Islet precursor cell (in vitro differentiated cells): ENCODE results near the gene NBPF11.
"Not testable (repeated sequence)": the region's sequence is repeated elsewhere in the genome, so short reads cannot be mapped to it uniquely, and the experiment has no call there.

Experiments
- DNase-seq: peaks from one replicate; pipeline ENCODE4 v3.0.0-alpha.2; 2018

NBPF11 gene, protein sequence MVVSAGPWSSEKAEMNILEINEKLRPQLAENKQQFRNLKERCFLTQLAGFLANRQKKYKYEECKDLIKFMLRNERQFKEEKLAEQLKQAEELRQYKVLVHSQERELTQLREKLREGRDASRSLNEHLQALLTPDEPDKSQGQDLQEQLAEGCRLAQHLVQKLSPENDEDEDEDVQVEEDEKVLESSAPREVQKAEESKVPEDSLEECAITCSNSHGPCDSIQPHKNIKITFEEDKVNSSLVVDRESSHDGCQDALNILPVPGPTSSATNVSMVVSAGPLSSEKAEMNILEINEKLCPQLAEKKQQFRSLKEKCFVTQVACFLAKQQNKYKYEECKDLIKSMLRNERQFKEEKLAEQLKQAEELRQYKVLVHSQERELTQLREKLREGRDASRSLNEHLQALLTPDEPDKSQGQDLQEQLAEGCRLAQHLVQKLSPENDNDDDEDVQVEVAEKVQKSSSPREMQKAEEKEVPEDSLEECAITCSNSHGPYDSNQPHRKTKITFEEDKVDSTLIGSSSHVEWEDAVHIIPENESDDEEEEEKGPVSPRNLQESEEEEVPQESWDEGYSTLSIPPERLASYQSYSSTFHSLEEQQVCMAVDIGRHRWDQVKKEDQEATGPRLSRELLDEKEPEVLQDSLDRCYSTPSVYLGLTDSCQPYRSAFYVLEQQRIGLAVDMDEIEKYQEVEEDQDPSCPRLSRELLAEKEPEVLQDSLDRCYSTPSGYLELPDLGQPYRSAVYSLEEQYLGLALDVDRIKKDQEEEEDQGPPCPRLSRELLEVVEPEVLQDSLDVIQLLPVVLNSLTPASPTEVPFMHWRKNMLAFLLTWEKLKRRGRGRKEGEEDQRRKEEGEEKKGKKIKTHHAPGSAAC

DNA sequence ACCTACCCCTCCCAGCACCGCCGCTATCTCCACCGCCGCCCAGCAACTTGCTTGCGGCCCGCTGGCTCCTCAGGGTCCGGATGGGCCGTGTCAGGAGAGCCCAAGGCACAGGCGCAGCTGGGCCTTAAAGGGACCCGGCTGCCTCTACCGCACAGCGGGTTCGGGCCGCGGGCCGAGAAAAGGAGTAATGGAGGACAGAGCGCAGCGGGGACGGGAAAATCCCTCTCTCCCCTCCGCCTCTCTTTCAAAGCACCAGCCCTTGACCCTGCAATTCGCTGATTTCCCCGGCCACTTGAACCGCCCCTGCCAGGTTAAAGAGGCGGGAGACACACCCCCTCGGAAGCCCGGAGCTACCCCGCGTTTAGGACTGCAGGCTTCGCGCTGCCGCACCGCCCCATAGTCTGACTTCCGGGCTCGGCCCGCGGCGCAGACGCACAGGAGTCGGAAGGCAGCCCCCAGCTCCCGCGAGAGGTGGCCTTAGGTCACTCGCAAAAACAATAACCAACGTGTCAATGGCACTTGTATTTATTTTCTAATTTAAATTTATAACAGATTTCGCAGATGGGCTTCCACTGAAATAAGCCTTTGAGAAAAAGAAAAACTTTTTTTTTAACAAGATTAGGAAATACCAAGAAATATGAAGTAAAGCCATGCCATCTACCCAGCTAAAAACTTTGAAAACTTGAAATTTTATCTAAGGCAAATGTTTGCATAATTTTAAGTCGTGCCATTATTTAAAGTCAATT, at the start of gene NBPF11:
Gene NBPF11, minus strand, starts transcription at position 371 of the 746 bp plus-strand sequence. CDS start 25,278 bp downstream, outside the sequence.
- DNase-seq, result peak; percentile 94

DNA sequence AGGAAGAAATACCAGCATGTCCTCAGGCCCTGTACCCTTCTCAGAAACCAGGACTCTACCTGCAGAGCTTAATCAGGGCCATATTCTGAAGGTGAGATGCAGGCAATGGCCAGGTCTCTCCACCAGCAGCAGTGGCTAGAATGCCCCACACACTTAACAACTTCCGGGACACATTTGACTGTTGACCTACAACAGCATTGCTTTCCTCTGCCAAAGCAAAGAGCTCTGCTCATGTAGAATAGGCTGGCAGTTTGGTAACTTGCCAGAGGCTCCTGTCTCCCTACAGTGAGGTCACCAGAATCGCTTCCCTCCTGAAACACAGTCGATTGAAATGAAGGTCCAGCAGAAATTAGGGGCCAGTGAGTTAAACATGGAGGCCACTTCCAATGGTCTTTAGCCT, 45.3 kb upstream of the NBPF11 start:
- not testable (repeated sequence) for DNase-seq

- DNase-seq, result not testable (repeated sequence)
These were observed 44.9 kb upstream of the NBPF11 start for GRCh38 chr1:148196949-148197348.

GRCh38 chr1:148195115-148195514, 43.0 kb upstream of the NBPF11 start:
- not testable (repeated sequence) for DNase-seq

DNA sequence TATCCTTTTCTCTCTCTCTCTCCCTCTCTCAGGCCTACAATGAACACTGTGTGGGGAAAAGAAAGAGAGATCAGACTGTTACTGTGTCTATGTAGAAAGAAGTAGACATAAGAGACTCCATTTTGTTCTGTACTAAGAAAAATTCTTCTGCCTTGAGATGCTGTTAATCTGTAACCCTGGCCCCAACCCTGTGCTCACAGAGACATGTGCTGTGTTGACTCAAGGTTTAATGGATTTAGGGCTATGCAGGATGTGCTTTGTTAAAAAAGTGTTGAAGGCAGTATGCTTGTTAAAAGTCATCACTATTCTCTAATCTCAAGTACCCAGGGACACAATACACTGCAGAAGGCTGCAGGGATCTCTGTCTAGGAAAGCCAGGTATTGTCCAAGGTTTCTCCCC, 36.7 kb upstream of the NBPF11 start:
- not testable (repeated sequence) for DNase-seq

DNA sequence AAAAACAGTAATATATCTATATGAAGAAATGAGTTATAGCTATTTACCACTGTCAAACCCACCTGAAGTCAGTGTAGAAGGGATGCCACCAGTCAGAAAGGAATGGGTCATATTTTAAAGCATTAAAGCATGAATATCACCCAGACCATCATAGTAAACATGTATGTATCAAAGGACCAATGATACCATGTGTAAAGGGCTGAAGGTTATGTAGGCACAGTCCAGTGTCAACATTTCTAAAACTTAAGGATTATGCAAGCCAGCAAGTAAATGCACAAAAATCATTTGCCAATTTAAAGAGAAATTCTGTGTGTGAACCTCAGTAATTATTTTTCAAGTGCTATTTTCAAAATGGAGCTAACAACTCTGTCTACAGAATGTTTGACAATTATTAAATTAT, 26.6 kb upstream of the NBPF11 start:
- DNase-seq, result not testable (repeated sequence)

GRCh38 chr1:148175414-148175813, 23.3 kb upstream of the NBPF11 start:
- not testable (repeated sequence) for DNase-seq

- DNase-seq, result not testable (repeated sequence)
These were observed 19.9 kb upstream of the NBPF11 start for GRCh38 chr1:148171995-148172394.

DNA sequence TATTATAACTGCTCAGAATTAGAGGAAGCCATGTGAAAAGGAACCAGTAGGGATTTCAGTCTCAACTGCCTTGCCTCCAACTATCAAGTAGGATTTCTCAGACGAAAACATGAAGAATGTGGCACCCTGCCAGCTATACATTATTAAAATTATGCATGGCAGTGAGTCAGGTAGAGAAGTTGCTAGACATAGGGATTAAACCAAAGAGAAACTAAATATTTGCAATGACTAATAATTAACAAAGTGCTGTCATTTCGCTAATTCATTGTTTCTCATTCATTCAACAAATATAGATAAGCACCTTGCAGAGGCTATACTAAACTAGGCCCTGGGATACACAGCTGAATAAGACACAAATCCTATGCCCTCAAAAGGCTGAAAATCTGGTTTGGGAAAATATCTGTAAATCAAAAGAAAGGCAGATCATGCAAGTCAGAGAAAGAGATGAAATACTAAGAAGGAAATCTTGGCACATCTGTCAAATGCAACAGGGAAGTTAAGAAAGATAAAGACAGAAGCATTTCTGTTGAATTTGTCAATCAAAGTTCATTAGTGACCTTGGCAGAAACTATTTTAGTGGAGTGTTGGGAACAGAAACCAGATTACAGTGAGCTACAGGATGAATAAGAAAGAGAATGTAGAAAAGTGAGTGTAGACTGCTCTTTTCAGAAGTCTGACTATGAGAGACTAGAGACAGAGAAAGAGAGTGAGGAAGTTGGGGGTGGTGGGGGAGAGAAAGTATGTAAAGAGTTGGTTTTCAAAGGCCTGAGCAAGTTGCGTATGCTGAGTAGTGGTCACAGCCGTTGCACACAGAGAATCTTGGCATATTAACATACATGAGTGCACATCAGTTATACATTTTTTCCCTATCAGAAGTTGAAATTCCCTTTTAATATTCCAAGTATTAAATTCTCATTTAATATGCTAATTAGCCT, 14.7 kb upstream of the NBPF11 start:
- DNase-seq, result no peak

DNA sequence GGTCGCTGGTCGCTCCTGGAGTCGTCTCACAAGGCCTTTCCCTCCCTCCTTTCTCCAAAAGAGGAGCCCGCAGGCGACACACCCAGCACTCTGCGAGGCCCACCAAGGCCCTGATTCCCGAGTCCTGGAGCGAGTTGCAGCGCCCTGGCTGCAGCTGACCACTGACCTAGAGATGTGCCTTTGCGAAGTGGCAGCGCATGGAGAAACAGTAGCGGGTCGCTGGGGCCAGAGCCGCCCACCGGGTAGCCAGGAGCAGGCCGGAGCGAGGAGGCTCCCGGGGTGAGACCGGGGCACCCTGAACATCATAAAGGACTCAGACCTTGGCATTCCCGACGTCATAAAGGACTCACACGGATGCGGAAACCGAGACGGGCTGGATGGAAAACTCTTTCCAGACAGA, 10.3 kb upstream of the NBPF11 start:
- peak; percentile 48 for DNase-seq

GRCh38 chr1:148161053-148161901, 9.2 kb upstream of the NBPF11 start:
- peak; percentile 50 for DNase-seq

- DNase-seq, result no peak
These were observed 8.4 kb upstream of the NBPF11 start for GRCh38 chr1:148160343-148161052.

DNA sequence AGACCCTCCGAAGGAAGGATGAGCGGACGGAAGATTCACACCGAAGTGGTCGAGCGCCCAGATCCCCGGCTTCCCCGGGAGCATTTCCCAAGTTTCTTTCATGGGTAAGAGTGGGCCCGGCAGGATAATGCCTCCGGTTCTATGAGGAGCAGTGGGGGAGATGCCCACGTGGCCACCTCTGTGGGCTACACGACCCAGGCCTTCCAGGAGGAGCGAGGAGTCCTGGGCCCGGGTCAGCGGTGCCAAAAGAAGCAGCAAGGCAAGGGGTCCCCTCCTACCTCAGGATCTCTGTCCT, 7.9 kb upstream of the NBPF11 start:
- no peak for DNase-seq

GRCh38 chr1:148158341-148159003, 6.4 kb upstream of the NBPF11 start:
- no peak for DNase-seq

GRCh38 chr1:148157803-148158202, 5.7 kb upstream of the NBPF11 start:
- DNase-seq, result not testable (repeated sequence)

DNA sequence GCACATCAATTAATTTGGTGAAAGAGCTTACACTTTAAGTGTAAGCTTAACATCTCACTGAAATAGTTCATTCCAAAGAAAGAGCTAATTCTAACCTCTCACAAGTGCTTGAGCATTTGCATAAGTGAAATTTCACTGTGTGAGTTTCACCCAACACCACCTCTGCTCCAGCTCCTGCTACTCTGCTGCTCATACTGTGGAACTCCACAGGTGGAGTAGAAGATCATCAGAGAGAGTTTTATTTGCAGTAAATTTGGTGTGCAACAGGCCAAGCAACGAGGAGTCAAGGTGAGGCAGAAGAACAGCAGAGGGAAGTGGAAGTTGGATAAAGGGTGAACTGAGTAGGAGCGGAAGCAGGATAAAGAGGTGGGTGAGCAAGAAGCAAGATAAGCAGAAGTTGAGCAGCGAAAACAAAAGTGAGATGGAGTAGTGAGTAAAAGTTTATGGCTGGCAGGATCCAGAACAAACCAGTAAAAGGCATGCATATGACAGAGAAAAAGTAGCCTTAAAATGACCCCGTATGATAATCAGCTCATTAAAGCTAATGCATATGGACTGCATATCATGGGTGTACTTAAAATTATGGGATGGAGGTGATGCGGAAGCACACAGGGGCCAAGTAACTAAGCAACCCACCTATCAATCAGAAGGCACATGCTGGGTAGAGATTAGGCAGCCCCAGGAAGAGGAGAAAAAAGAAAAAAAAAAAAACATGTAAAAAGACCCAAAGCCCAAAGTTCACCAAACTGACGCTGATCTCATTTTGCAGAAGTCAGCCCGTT, 3.6 kb upstream of the NBPF11 start:
- DNase-seq, result not testable (repeated sequence)

GRCh38 chr1:148152795-148153194, 714 bp upstream of the NBPF11 start:
- DNase-seq, result not testable (repeated sequence)

- DNase-seq, result peak; percentile 56
These were observed 686 bp downstream of the NBPF11 start for GRCh38 chr1:148151371-148151819.

DNA sequence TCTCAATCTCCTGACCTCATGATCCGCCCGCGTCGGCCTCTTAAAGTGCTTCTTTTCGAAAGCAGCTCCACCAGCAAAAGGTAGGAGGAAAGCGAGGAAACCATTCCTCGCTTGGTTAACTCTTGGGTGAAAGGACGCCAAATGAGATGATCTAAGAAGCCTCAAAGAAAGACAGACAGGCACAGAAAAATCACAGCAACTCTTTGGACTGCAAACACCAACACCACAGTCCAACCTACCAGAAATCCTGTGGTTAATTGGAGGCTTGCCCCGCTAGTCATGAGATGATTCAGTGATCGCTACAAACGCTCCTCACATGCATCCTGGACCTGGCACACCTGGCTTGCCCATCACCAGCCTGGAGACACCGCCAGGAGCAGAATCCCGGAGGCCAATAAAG, 1.1 kb downstream of the NBPF11 start:
- peak; percentile 30 for DNase-seq
